Kidney epithelial cell (primary cell): ENCODE measurements around the gene GNA14. TPM values are rescaled to one million over a fixed set of nuclear protein-coding genes. Genes with fewer than 3 reads are reported as not detected.
"Not testable (repeated sequence)": the region's sequence is repeated elsewhere in the genome, so short reads cannot be mapped to it uniquely, and the experiment has no call there.

ENCODE experiments used
- DNase-seq: peaks from one replicate; pipeline ENCODE4 v3.0.0-alpha.2; 2010; ENCODE audit warnings: low read depth
- H3K27me3 ChIP-seq: 2 replicates; pipeline ENCODE4 v1.6.0; 2011; ENCODE audit warnings: low read length; ENCODE audit not compliant: control insufficient read depth, insufficient read depth
- H3K36me3 ChIP-seq: 2 replicates; pipeline ENCODE4 v1.5.1; 2011; ENCODE audit warnings: low read length; ENCODE audit not compliant: control insufficient read depth, insufficient read depth
- H3K4me3 ChIP-seq: 2 replicates; pipeline ENCODE4 v1.5.1; 2011; ENCODE audit warnings: low read depth, mild to moderate bottlenecking, control low read depth, low read length
- total RNA-seq: library from RNA; depleted of rRNA; stranded (reverse); fragments of >200 nt; gene quantifications from 2 replicates; pipeline ENCODE4 v1.2.3, GENCODE V29; 2015
- TF ChIP-seq, protein P1 (sequence below): IDR thresholded peaks from 2 replicates; pipeline ENCODE4 v1.5.1; 2011; ENCODE audit warnings: mild to moderate bottlenecking, moderate library complexity, low read length, control low read depth, inconsistent platforms; ENCODE audit not compliant: insufficient read depth, poor library complexity, severe bottlenecking

The GNA14 gene
- total RNA-seq, 1 donor from 2014 or later = 0.63 TPM

DNA sequence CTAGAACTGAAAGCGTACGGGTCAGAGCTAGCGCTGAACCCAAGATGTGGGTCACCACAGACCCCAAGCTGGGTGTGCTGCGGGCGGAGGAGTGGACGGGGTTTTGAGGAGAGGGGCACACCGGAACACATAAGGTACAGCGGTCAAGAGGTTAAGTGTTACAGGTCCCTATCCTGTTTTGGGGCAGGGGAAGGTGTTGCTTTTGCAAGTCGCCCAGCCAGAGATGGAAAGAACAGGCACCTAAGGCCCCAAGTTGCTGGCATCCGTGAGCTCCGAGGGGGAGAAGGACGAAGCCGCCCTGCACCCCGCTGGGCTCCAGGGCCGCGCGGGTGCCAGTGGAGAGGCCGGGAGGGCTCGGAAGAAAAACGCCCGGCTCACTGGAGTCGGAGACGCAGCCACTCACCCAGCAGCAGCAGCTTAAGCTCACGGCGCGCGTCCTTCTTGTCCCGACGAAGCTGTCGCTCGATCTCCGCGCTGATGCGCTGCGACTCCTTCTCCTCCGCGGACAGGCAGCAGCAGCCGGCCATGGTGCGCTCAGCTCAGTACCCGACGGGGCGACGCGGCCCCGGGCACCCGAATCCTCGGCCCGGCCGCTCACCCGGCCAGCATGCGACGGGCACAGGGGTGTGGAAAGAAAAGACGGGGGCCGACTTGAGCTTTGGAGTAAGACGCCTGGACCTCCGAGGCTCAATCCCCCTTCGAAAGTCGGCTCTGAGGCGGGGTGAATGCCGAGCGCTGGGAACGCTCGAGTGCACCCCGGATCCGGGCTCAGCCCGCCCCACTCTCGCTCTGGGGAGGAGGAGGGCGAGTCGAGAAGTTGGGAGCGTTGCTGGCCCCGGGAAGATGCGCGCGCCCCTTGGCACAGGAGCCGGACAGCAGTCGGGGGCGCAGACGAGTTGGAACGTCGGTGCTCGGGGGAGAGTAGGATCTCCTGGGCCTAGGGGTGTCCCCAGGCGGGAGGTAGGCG lies 572 bp downstream of the GNA14 start:
- TF ChIP-seq, protein P1, sequence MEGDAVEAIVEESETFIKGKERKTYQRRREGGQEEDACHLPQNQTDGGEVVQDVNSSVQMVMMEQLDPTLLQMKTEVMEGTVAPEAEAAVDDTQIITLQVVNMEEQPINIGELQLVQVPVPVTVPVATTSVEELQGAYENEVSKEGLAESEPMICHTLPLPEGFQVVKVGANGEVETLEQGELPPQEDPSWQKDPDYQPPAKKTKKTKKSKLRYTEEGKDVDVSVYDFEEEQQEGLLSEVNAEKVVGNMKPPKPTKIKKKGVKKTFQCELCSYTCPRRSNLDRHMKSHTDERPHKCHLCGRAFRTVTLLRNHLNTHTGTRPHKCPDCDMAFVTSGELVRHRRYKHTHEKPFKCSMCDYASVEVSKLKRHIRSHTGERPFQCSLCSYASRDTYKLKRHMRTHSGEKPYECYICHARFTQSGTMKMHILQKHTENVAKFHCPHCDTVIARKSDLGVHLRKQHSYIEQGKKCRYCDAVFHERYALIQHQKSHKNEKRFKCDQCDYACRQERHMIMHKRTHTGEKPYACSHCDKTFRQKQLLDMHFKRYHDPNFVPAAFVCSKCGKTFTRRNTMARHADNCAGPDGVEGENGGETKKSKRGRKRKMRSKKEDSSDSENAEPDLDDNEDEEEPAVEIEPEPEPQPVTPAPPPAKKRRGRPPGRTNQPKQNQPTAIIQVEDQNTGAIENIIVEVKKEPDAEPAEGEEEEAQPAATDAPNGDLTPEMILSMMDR = no peak
- no peak for DNase-seq
- Histone ChIP-seq H3K4me3 (peak overlapping the region; percentile 44), H3K27me3 (peaks cover 28% of the 10 kb centered on the region), H3K36me3 (no peaks in the 10 kb centered on the region)

- H3K4me3 ChIP-seq = no peak overlapping the region
- peaks cover 27% of the 10 kb centered on the region for H3K27me3 ChIP-seq
- TF ChIP-seq, protein P1 = no peak
- no peaks in the 10 kb centered on the region for H3K36me3 ChIP-seq
- DNase-seq = no peak
Observed at GRCh38 chr9:77643871-77644270, 4.3 kb downstream of the GNA14 start.

DNA sequence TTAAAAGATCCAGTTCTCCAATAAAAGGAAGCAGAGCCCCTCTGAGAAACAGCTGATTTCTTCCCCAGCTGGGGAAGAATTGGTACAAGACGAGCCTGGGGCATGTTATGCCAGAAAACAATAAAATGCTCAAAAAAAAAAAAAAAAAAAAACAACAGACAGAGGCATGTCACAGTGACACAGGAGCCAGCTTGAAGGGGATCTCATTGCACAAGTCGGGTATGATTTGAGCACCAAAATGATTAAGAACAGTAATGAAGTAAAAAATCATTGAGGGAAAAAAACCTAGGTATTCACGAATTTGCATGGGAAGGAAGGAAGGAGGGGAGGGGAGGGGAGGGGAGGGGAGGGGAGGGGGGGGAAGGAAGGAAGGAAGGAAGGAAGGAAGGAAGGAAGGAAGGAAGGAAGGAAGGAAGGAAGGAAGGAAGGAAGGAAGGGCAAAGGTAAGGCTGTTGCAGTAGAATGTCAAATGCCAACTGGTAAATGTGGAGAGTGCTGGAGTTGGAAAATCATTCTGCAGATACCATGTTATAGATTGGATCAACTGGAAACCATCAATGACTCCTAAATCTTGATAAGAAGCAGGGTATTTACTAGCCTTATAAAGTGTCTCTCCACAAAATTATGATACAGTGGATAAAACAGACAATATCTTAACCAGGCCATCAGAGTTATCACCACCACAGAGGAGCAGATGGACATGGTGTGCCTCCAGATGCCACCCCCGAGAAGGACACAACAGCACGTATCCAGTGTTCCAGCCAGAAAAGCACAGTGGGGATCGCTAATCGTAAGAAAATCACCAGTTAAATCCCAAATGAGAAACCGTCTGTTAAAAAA lies 7.2 kb downstream of the GNA14 start:
- Histone ChIP-seq H3K4me3 (no peak overlapping the region), H3K27me3 (peaks cover under 1% of the 10 kb centered on the region), H3K36me3 (no peaks in the 10 kb centered on the region)
- TF ChIP-seq, protein P1 = no peak
- no peak for DNase-seq

DNA sequence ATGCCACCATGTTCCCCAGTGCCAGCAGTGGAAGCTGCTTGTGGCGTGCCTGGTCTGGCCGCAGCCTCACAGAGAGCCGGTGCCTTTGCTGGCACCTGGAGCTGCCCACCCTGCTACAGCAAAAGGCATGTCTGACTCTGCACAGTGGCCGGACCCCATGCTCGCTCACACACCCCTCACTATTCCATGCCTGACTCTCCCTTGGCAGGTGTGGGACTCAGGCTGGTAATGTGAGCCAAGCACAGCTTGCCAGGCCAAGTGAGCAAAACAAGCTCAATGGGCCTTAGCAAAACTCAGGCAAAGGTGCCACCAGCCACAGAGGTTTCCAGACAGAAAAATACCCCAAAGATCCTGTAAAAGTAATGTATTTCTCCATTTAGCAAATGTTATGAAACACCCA lies 15.5 kb downstream of the GNA14 start:
- no peaks in the 10 kb centered on the region for H3K27me3 ChIP-seq
- DNase-seq = no peak
- no peak overlapping the region for H3K4me3 ChIP-seq
- H3K36me3 ChIP-seq = no peaks in the 10 kb centered on the region
- TF ChIP-seq, protein P1 = no peak

DNA sequence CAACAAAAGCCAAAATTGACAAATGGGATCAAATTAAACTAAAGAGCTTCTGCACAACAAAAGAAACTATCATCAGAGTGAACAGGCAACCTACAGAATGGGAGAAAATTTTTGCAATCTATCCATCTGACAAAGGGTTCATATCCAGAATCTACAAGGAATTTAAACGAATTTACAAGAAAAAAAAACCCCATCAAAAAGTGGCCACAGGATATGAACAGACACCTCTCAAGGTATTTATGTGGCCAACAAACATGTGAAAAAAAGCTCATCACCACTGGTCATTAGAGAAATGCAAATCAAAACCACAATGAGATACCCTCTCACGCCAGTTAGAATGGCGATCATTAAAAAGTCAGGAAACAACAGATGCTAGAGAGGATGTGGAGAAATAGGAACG lies 19.3 kb downstream of the GNA14 start:
- not testable (repeated sequence) for H3K4me3 ChIP-seq, H3K36me3 ChIP-seq, H3K27me3 ChIP-seq, DNase-seq

DNA sequence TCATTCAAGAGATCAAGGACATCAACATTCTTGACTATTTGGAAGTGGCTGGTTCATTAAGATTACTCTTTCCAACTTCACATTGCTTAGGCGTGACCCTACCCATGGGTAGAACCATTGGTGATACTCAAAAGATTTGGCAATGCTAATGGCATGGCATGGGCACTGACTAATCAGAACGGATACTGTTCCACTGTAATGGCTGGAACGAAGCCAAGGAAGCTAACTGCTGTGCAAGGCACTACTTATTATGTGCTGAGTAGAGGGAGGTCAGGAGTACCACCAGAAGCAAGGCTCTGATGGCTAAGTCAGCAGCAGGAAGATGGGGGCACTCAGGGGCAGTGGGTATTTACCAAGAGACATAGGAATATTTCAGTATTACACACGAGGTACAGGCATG lies 31.9 kb downstream of the GNA14 start:
- no peak overlapping the region for H3K4me3 ChIP-seq
- no peaks in the 10 kb centered on the region for H3K36me3 ChIP-seq
- H3K27me3 ChIP-seq = no peaks in the 10 kb centered on the region
- TF ChIP-seq, protein P1 = no peak
- DNase-seq = no peak
